Measurements from ENCODE around the gene SYT10.
"Not testable (repeated sequence)": the region's sequence is repeated elsewhere in the genome, so short reads cannot be mapped to it uniquely, and the experiment has no call there.

The SYT10 gene

GRCh38 chr12:33331961-33332398, 107.6 kb downstream of the SYT10 start:
- DNase-seq: not testable (repeated sequence)

- DNase-seq: no peak
Observed at GRCh38 chr12:33330940-33331339, 108.7 kb downstream of the SYT10 start.

Data from bone marrow (tissue), 2 donors.